NCI-H146 treated with DMSO at 0.1 percent for 48 hours (cell line): ENCODE data around the gene ZBTB7C.
"Not testable (repeated sequence)": the region's sequence is repeated elsewhere in the genome, so short reads cannot be mapped to it uniquely, and the experiment has no call there.

Experiments used
- DNase-seq: peaks from one replicate; lab custom pipeline; 2025; ENCODE audit not compliant: unreplicated experiment; lab: John Stamatoyannopoulos, UW

Gene ZBTB7C

DNA sequence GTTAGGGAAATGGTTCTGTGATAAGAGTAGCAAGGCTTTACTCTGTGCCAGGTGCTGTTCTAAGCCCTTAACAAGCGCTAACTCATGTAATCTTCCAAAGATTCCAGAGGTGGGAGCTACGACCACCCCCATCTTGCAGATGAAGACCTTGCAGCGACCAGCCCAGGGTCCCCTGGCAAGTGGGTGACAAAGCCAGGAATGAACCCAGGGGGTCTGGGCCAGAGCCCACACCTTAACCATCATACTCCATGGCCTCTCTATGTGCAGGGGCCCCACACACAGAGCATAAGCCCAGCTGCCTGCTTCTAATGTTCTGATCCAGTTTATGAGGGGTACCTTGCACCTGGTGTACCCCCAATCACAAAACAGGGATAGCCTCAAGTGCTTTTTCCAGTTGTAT, 105.3 kb downstream of the ZBTB7C start:
- no peak for DNase-seq

DNA sequence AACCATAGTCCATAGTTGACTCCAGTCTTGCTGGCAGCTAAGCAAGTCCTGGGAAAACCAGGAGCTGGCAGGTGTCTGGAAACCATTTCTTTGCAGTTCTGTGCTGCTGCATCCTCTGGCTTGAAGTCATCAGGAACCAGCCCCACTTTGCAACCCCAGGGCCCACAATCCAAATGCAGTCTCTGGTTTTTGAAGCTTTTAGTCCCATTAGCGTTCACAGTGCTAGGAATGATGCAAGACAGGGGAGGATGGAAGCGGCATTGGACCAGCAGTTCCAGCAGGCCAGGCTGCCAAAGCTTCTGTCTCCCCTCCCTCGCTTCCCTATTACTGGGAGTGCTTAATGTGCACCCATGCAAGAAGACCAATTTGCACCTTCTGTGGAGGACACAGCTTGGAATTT, 106.4 kb downstream of the ZBTB7C start:
- no peak for DNase-seq

GRCh38 chr18:48300463-48300961, 108.7 kb downstream of the ZBTB7C start:
- DNase-seq: peak; percentile 84

- no peak for DNase-seq
Observed at GRCh38 chr18:48297139-48297538, 112.0 kb downstream of the ZBTB7C start.

GRCh38 chr18:48296581-48296980, 112.6 kb downstream of the ZBTB7C start:
- DNase-seq: no peak

DNA sequence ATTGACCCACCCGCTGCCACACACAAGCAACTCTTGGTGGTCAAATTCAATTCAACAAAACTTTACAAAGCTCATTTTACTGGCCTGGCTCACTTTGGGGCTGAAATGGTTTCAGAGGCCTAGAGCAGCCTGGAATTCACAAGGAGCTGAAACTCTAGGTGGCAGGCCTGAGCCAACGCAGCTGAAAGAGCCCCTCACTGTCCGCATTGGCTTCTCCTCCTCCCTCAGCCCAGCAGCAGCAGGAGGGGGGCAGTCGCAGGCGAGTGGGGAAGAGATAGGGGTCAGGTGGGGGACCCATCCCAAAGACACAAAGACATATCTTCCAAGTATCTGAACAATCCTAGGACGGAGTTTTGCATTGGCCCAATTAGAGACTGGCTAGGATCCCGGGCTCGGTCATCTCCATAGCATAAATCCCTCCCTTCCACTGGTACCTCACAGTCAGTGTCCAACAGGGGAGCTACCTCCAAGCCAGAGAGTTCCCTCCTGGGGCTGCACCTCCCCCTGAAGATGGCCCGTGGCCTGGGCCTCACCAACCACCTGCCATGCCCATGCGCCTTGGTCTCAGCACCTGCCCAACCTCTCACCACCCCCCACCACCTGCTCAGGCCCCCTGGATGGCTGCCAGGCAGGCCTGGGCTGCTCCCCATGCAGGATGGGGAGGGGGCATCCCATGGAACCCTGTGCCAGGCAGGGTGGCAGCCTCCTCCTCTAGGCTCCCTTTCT, 113.4 kb downstream of the ZBTB7C start:
- peak; percentile 13 for DNase-seq

- DNase-seq: no peak
Observed at GRCh38 chr18:48294899-48295585, 114.1 kb downstream of the ZBTB7C start.

- peak; percentile 97 for DNase-seq
Observed at GRCh38 chr18:48293954-48294898, 115.0 kb downstream of the ZBTB7C start.

- DNase-seq: no peak
Observed at GRCh38 chr18:48292782-48293424, 116.3 kb downstream of the ZBTB7C start.

DNA sequence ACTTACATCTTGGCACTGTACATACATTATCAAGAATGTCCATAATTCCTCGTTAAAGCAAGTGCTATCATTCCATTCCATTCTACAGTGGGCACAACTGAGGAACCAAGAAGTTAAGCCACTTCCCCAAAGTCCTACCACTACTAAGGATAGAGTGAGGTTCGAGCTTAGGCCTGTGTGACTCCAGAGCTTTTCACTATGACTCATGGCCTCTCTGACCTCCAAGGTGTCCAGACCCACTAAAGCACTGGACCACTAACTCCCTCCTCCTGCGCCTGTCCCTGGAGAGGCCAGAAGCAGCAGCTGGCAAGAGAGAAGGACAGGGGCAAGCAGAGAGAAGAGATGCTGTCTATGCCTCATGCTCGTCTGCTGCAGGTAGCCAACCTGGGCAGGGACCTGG, 117.0 kb downstream of the ZBTB7C start:
- no peak for DNase-seq

GRCh38 chr18:48290162-48290926, 118.8 kb downstream of the ZBTB7C start:
- DNase-seq: peak; percentile 17

GRCh38 chr18:48284743-48285142, 124.4 kb downstream of the ZBTB7C start:
- no peak for DNase-seq

DNA sequence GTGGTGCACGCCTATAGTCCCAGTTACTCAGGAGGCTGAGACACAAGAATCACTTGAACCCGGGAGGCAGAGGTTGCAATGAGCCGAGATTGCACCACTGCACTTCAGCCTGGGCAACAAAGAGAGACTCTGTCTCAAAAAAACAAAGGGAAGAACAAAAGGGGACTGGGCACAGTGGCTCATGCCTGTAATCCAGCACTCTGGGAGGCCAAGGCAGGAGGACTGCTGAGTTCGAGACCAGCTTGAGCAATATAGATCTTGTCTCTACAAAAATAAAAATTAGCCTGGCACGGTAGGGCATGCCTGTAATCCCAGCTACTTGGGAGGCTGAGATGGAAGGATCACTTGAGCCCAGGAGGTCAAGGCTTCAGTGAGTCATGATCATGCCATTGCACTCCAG, 125.2 kb downstream of the ZBTB7C start:
- not testable (repeated sequence) for DNase-seq

GRCh38 chr18:48281460-48281859, 127.7 kb downstream of the ZBTB7C start:
- DNase-seq: not testable (repeated sequence)

- DNase-seq: no peak
Observed at GRCh38 chr18:48279312-48279711, 129.9 kb downstream of the ZBTB7C start.

GRCh38 chr18:48278081-48278480, 131.1 kb downstream of the ZBTB7C start:
- DNase-seq: no peak

- DNase-seq: peak; percentile 22
Observed at GRCh38 chr18:48274301-48274700, 134.9 kb downstream of the ZBTB7C start.

DNA sequence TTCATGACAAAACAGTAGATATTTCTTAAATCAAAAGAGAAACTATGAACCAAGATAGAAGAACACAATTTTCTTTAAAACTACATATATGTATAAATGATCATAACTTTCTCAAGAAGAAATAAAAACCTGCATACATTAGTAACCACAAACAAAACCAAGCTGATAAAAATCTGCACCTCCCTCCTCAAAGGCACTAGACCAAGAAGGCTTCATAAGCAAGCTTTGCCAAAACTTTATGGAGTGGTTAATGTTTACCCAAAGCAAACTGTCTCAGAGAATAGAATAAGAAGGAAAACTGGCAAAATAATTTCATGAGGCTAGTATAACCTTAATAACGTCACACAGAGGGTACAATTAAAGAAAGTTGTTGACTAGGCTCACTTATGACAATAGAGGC, 138.3 kb downstream of the ZBTB7C start:
- no peak for DNase-seq

GRCh38 chr18:48265328-48265727, 143.9 kb downstream of the ZBTB7C start:
- no peak for DNase-seq
